Measurements from ENCODE around the gene PCCA.

GRCh38 chr13:100527644-100528043, 438.8 kb downstream of the PCCA start:
- no peak for TF ChIP-seq POLR2AphosphoS5 (IDR thresholded peaks at IDR 0.05; ENCODE audit: low read depth, low read length)
- no peak for TF ChIP-seq POLR2A (IDR thresholded peaks at IDR 0.05; ENCODE audit: low read depth, low read length)
- TF ChIP-seq TAF1 (IDR thresholded peaks at IDR 0.05; ENCODE audit: borderline replicate concordance, low read depth, low read length), result no peak

All from GM12892 (cell line).